ENCODE measurements around the gene CPSF7.

GRCh38 chr11:61460986-61461385 is 31.2 kb upstream of the CPSF7 start:
- TF ChIP-seq, protein P1, sequence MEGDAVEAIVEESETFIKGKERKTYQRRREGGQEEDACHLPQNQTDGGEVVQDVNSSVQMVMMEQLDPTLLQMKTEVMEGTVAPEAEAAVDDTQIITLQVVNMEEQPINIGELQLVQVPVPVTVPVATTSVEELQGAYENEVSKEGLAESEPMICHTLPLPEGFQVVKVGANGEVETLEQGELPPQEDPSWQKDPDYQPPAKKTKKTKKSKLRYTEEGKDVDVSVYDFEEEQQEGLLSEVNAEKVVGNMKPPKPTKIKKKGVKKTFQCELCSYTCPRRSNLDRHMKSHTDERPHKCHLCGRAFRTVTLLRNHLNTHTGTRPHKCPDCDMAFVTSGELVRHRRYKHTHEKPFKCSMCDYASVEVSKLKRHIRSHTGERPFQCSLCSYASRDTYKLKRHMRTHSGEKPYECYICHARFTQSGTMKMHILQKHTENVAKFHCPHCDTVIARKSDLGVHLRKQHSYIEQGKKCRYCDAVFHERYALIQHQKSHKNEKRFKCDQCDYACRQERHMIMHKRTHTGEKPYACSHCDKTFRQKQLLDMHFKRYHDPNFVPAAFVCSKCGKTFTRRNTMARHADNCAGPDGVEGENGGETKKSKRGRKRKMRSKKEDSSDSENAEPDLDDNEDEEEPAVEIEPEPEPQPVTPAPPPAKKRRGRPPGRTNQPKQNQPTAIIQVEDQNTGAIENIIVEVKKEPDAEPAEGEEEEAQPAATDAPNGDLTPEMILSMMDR (conservative IDR thresholded peaks at IDR 0.05) = no peak
- TF ChIP-seq EZH2 (IDR thresholded peaks at IDR 0.05; ENCODE audit: low read depth) = no peak
